ENCODE measurements around the gene DOC2B.

- TF ChIP-seq, protein P1, sequence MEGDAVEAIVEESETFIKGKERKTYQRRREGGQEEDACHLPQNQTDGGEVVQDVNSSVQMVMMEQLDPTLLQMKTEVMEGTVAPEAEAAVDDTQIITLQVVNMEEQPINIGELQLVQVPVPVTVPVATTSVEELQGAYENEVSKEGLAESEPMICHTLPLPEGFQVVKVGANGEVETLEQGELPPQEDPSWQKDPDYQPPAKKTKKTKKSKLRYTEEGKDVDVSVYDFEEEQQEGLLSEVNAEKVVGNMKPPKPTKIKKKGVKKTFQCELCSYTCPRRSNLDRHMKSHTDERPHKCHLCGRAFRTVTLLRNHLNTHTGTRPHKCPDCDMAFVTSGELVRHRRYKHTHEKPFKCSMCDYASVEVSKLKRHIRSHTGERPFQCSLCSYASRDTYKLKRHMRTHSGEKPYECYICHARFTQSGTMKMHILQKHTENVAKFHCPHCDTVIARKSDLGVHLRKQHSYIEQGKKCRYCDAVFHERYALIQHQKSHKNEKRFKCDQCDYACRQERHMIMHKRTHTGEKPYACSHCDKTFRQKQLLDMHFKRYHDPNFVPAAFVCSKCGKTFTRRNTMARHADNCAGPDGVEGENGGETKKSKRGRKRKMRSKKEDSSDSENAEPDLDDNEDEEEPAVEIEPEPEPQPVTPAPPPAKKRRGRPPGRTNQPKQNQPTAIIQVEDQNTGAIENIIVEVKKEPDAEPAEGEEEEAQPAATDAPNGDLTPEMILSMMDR (IDR thresholded peaks at IDR 0.05): no peak
- TF ChIP-seq POLR2A (IDR thresholded peaks at IDR 0.05): no peak
Observed at GRCh38 chr17:222172-222571, 40.7 kb upstream of the DOC2B start.
